CD4-positive, CD25-positive, alpha-beta regulatory T cell (primary cell): ENCODE results near the gene TUFM. TPM values are rescaled to one million over a fixed set of nuclear protein-coding genes. Genes with fewer than 3 reads are reported as not detected.
"Not testable (repeated sequence)": the region's sequence is repeated elsewhere in the genome, so short reads cannot be mapped to it uniquely, and the experiment has no call there.

Experiments used
- ATAC-seq, 2 donors: fragments of 150-1000 bp; cut with Tn5 transposase; one replicate each; pipeline ENCODE4 v1.10.0; 2021; ENCODE audit warnings: low read depth in 2 of 2, moderate number of reproducible peaks in 2 of 2, moderate library complexity in 1 of 2
- DNase-seq, 3 donors: peaks; one replicate each; pipeline versions ENCODE4 v3.0.0 to v3.0.0-alpha.2; 2012 to 2022; ENCODE audit warnings: mixed read lengths in 1 of 3
- H3K27ac ChIP-seq: one replicate; pipeline ENCODE4 v1.7.0; 2013; ENCODE audit warnings: mild to moderate bottlenecking, low read length; ENCODE audit not compliant: insufficient read depth, poor library complexity, severe bottlenecking
- H3K27me3 ChIP-seq: one replicate; pipeline ENCODE4 v1.7.0; 2013; ENCODE audit warnings: low read length; ENCODE audit not compliant: control insufficient read depth, insufficient read depth
- H3K36me3 ChIP-seq: one replicate; pipeline ENCODE4 v1.7.0; 2013; ENCODE audit warnings: mild to moderate bottlenecking, low read length, moderate library complexity; ENCODE audit not compliant: control insufficient read depth, insufficient read depth
- H3K4me1 ChIP-seq: 2 replicates; pipeline ENCODE4 v1.7.0; 2013; ENCODE audit warnings: mild to moderate bottlenecking, low read length; ENCODE audit not compliant: insufficient read depth, control insufficient read depth, poor library complexity, severe bottlenecking
- H3K4me3 ChIP-seq: one replicate; pipeline ENCODE4 v1.7.0; 2013; ENCODE audit warnings: low read depth, mild to moderate bottlenecking, low read length, moderate library complexity
- H3K9me3 ChIP-seq, 2 experiments: 1 replicate in 1 of 2; 2 replicates in 1 of 2; pipeline ENCODE4 v1.7.0; 2013; ENCODE audit warnings: low read length in 2 of 2, mild to moderate bottlenecking in 1 of 2, moderate library complexity in 1 of 2; ENCODE audit not compliant: control insufficient read depth in 2 of 2
- H3K27ac Mint-ChIP-seq, 3 donors: one replicate each; pipeline ENCODE4 v1.8.0; 2020 to 2022; ENCODE audit warnings: mild to moderate bottlenecking in 3 of 3, mixed read lengths in 3 of 3, moderate library complexity in 2 of 3
- H3K27me3 Mint-ChIP-seq: one replicate; pipeline ENCODE4 v1.8.0; 2022; ENCODE audit warnings: mild to moderate bottlenecking, mixed read lengths
- H3K36me3 Mint-ChIP-seq: one replicate; pipeline ENCODE4 v1.8.0; 2020; ENCODE audit warnings: mixed read lengths
- H3K4me1 Mint-ChIP-seq, 4 donors: one replicate each; pipeline ENCODE4 v1.8.0; 2020 to 2022; ENCODE audit warnings: mixed read lengths in 4 of 4, mild to moderate bottlenecking in 1 of 4
- H3K4me3 Mint-ChIP-seq, 4 donors: one replicate each; pipeline ENCODE4 v1.8.0; 2020 to 2022; ENCODE audit warnings: mild to moderate bottlenecking in 4 of 4, mixed read lengths in 4 of 4, moderate library complexity in 3 of 4
- H3K9me3 Mint-ChIP-seq, 7 donors: one replicate each; pipeline ENCODE4 v1.8.0; 2020 to 2022; ENCODE audit warnings: mixed read lengths in 7 of 7, mild to moderate bottlenecking in 3 of 7, moderate library complexity in 2 of 7
- polyA plus RNA-seq, 4 donors: library from polyadenylated mRNA; unstranded; fragments of 300-500 nt; fragmentation: Illumina TruSeq; gene quantifications; one replicate each; pipeline ENCODE4 v1.2.3, GENCODE V29; 2021
- total RNA-seq: library from RNA; stranded (reverse); gene quantifications from one replicate; pipeline ENCODE4 v1.2.3, GENCODE V29; 2022

TUFM gene
- total and polyA plus RNA-seq, 5 donors from 2014 or later = 98.4 to 165 (median 138) TPM

- H3K4me1 Mint-ChIP-seq = peaks cover 0 to 23% (median 8%) of the 10 kb centered on the region in 4 donors
- no peak for DNase-seq
- peak overlapping the region in 1 of 4 donors; percentile 55 for H3K4me3 Mint-ChIP-seq
- H3K4me1 ChIP-seq = peaks cover 17% of the 10 kb centered on the region
- H3K27ac Mint-ChIP-seq = no peak overlapping the region
- no peak overlapping the region for H3K4me3 ChIP-seq
- H3K27ac ChIP-seq = no peak overlapping the region
- no peak for ATAC-seq
- H3K9me3 ChIP-seq = no peaks in the 10 kb centered on the region
- no peaks in the 10 kb centered on the region for H3K36me3 Mint-ChIP-seq
- no peaks in the 10 kb centered on the region for H3K36me3 ChIP-seq
- peaks cover 6% of the 10 kb centered on the region for H3K27me3 Mint-ChIP-seq
- H3K27me3 ChIP-seq = no peaks in the 10 kb centered on the region
- H3K9me3 Mint-ChIP-seq = no peaks in the 10 kb centered on the region
These were observed 37.3 kb upstream of the TUFM start for GRCh38 chr16:28883221-28883996.

GRCh38 chr16:28882551-28883160 is 36.5 kb upstream of the TUFM start:
- Histone ChIP-seq H3K27ac (no peak overlapping the region), H3K27me3 (no peaks in the 10 kb centered on the region), H3K4me1 (peaks cover 17% of the 10 kb centered on the region), H3K36me3 (no peaks in the 10 kb centered on the region), H3K4me3 (no peak overlapping the region), H3K9me3 (no peaks in the 10 kb centered on the region)
- peaks cover 0 to 23% (median 8%) of the 10 kb centered on the region in 4 donors for H3K4me1 Mint-ChIP-seq
- H3K27ac Mint-ChIP-seq = no peak overlapping the region
- peaks cover 6% of the 10 kb centered on the region for H3K27me3 Mint-ChIP-seq
- no peaks in the 10 kb centered on the region for H3K9me3 Mint-ChIP-seq
- H3K4me3 Mint-ChIP-seq = peak overlapping the region in 1 of 4 donors; percentile 85
- ATAC-seq (no peak), DNase-seq (no peak)
- H3K36me3 Mint-ChIP-seq = no peaks in the 10 kb centered on the region

- Mint-ChIP-seq H3K4me1 (peaks cover 0 to 23% (median 9%) of the 10 kb centered on the region in 4 donors), H3K4me3 (peak overlapping the region; percentile 66 to 90 (median 86))
- H3K27ac ChIP-seq, H3K4me3 ChIP-seq, H3K36me3 ChIP-seq, H3K27me3 ChIP-seq, H3K9me3 Mint-ChIP-seq, H3K27ac Mint-ChIP-seq, H3K36me3 Mint-ChIP-seq, DNase-seq, H3K27me3 Mint-ChIP-seq, ATAC-seq, H3K9me3 ChIP-seq: not testable (repeated sequence)
- H3K4me1 ChIP-seq = peaks cover 17% of the 10 kb centered on the region
These were observed 35.4 kb upstream of the TUFM start for GRCh38 chr16:28881565-28881964.

- no peak overlapping the region for H3K27ac ChIP-seq
- Mint-ChIP-seq H3K27ac (peak overlapping the region in 2 of 3 donors; percentile 31 to 45), H3K27me3 (peaks cover 6% of the 10 kb centered on the region), H3K9me3 (no peaks in the 10 kb centered on the region), H3K36me3 (no peaks in the 10 kb centered on the region), H3K4me1 (peaks cover 0 to 23% (median 9%) of the 10 kb centered on the region in 4 donors), H3K4me3 (peak overlapping the region; percentile 66 to 90 (median 86))
- H3K9me3 ChIP-seq = no peaks in the 10 kb centered on the region
- H3K4me1 ChIP-seq = peaks cover 17% of the 10 kb centered on the region
- ATAC-seq (no peak), DNase-seq (no peak)
- H3K27me3 ChIP-seq = no peaks in the 10 kb centered on the region
- no peaks in the 10 kb centered on the region for H3K36me3 ChIP-seq
- H3K4me3 ChIP-seq = no peak overlapping the region
These were observed 34.8 kb upstream of the TUFM start for GRCh38 chr16:28880955-28881354.

GRCh38 chr16:28880589-28880915 is 34.4 kb upstream of the TUFM start:
- no peaks in the 10 kb centered on the region for H3K9me3 ChIP-seq
- H3K27ac ChIP-seq = no peak overlapping the region
- no peak for ATAC-seq
- no peaks in the 10 kb centered on the region for H3K27me3 ChIP-seq
- no peak for DNase-seq
- Mint-ChIP-seq H3K4me3 (peak overlapping the region; percentile 66 to 90 (median 86)), H3K27ac (peak overlapping the region in 2 of 3 donors; percentile 31 to 45), H3K4me1 (peaks cover 0 to 23% (median 9%) of the 10 kb centered on the region in 4 donors), H3K27me3 (peaks cover 6% of the 10 kb centered on the region), H3K36me3 (no peaks in the 10 kb centered on the region), H3K9me3 (no peaks in the 10 kb centered on the region)
- no peaks in the 10 kb centered on the region for H3K36me3 ChIP-seq
- H3K4me3 ChIP-seq = no peak overlapping the region
- peaks cover 17% of the 10 kb centered on the region for H3K4me1 ChIP-seq

- H3K9me3 Mint-ChIP-seq = no peaks in the 10 kb centered on the region
- ATAC-seq = peak; percentile 96 to 98
These were observed 33.9 kb upstream of the TUFM start for GRCh38 chr16:28879841-28880588.

GRCh38 chr16:28879261-28879840 is 33.2 kb upstream of the TUFM start:
- no peaks in the 10 kb centered on the region for H3K36me3 ChIP-seq
- peaks cover 6% of the 10 kb centered on the region for H3K27me3 Mint-ChIP-seq
- no peaks in the 10 kb centered on the region for H3K9me3 Mint-ChIP-seq
- ATAC-seq = peak; percentile 36 to 41
- H3K4me1 ChIP-seq = peaks cover 17% of the 10 kb centered on the region
- peak overlapping the region in 1 of 3 donors; percentile 79 for H3K27ac Mint-ChIP-seq
- no peak for DNase-seq
- no peaks in the 10 kb centered on the region for H3K27me3 ChIP-seq
- peak overlapping the region; percentile 67 for H3K4me3 ChIP-seq
- no peaks in the 10 kb centered on the region for H3K9me3 ChIP-seq
- peak overlapping the region; percentile 66 to 95 (median 88) for H3K4me3 Mint-ChIP-seq
- H3K27ac ChIP-seq = peak overlapping the region; percentile 51
- peaks cover 0 to 23% (median 9%) of the 10 kb centered on the region in 4 donors for H3K4me1 Mint-ChIP-seq
- H3K36me3 Mint-ChIP-seq = no peaks in the 10 kb centered on the region

More at GRCh38 chr16:28879841-28880588, 33.9 kb upstream of the TUFM start:
- Histone ChIP-seq H3K27me3 (no peaks in the 10 kb centered on the region), H3K4me3 (peak overlapping the region; percentile 67), H3K9me3 (no peaks in the 10 kb centered on the region), H3K36me3 (no peaks in the 10 kb centered on the region), H3K27ac (peak overlapping the region; percentile 51), H3K4me1 (peaks cover 17% of the 10 kb centered on the region)
- Mint-ChIP-seq H3K36me3 (no peaks in the 10 kb centered on the region), H3K4me1 (peaks cover 0 to 23% (median 9%) of the 10 kb centered on the region in 4 donors), H3K27ac (no peak overlapping the region), H3K27me3 (peaks cover 6% of the 10 kb centered on the region), H3K4me3 (peak overlapping the region; percentile 66 to 95 (median 88))
- peak; percentile 79 to 89 (median 87) for DNase-seq
